HG02970 (cell line): Measurements from ENCODE around the gene AGXT.

Experiments used
- ATAC-seq: cut with Tn5 transposase; IDR thresholded peaks from one replicate; pipeline ENCODE4 v1.9.1; 2021; ENCODE audit warnings: mild to moderate bottlenecking, moderate library complexity, moderate number of reproducible peaks; ENCODE audit not compliant: unreplicated experiment, low FRiP score

AGXT gene

GRCh38 chr2:240925191-240925567 is 56.6 kb downstream of the AGXT start:
- no peak for ATAC-seq

- ATAC-seq = no peak
Measured at GRCh38 chr2:240925568-240926515, 57.2 kb downstream of the AGXT start.

- ATAC-seq = no peak
Measured at GRCh38 chr2:240926516-240927389, 58.1 kb downstream of the AGXT start.

- ATAC-seq = no peak
Measured at GRCh38 chr2:240927390-240927781, 58.8 kb downstream of the AGXT start.

- no peak for ATAC-seq
Measured at GRCh38 chr2:240928476-240929363, 60.1 kb downstream of the AGXT start.

- no peak for ATAC-seq
Measured at GRCh38 chr2:240929364-240930095, 60.9 kb downstream of the AGXT start.
